ENCODE measurements around the gene INTS1.

GRCh38 chr7:1431226-1431625 lies 73.0 kb downstream of the INTS1 start:
- TF ChIP-seq CTCF (IDR thresholded peaks at IDR 0.05; ENCODE audit: poor library complexity, severe bottlenecking) = no peak
- TF ChIP-seq EZH2 (IDR thresholded peaks at IDR 0.05; ENCODE audit: borderline replicate concordance, insufficient read depth, low read length, poor library complexity, severe bottlenecking) = no peak
- no peak for TF ChIP-seq TAF1 (IDR thresholded peaks at IDR 0.05; ENCODE audit: low read depth)
- TF ChIP-seq RAD21 (conservative IDR thresholded peaks at IDR 0.05) = no peak
- TF ChIP-seq POLR2AphosphoS5 (IDR thresholded peaks at IDR 0.05) = no peak
- no peak for TF ChIP-seq REST (IDR thresholded peaks at IDR 0.05; ENCODE audit: borderline replicate concordance)
- TF ChIP-seq EP300 (conservative IDR thresholded peaks at IDR 0.05; ENCODE audit: poor library complexity, severe bottlenecking) = no peak
